ENCODE measurements around the gene DMD.

The DMD gene

DNA sequence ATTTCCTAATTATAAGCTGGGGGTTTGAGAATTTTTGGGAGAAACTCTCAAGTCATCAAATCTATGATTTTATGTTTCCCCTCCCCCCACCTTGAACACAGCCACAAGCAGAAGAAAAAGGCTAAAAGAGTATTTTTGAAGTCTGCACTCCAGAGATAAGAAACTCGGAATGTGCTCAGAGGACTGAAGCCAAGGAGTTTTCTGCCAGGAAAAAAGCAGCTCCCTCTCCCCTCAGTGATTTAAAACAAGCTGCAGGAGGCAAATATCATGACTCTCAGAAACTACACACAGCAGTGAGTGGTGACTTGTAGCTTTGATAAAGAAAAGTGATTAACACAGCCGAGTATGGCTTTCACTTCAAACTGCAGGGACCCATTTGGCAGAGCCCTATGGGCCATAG lies 1339.3 kb downstream of the DMD start:
- peaks cover 11% of the 10 kb centered on the region for H3K9me3 Mint-ChIP-seq
- no peak overlapping the region for H3K4me3 Mint-ChIP-seq
- ATAC-seq (replicated peaks; ENCODE audit: extremely low read depth, poor library complexity, severe bottlenecking) (no peak), DNase-seq (ENCODE audit: low spot score in 2 of 2) (no peak)
- H3K4me1 Mint-ChIP-seq: no peaks in the 10 kb centered on the region
- no peak overlapping the region for H3K27ac Mint-ChIP-seq (ENCODE audit: low read depth)
- no peaks in the 10 kb centered on the region for H3K36me3 Mint-ChIP-seq (ENCODE audit: insufficient read depth)
- no peaks in the 10 kb centered on the region for H3K27me3 Mint-ChIP-seq

DNA sequence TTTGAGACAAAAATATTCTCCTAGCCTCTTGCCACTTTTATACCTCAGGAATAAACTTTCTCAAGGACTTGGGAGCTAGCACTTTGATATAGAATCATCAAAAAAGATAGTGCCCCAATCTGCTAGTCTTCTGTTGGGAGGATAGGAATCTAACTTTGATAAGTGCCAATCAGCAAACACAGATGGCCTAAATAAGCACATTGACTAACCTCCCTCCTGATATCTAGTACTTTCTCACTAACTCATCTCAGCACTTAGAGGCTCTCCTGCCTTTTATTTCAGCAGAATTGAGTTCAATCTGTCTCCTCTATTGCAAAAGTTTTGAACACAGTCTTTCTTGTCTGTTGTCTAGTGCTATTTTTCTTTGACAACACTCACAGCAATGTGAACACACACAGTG lies 1341.1 kb downstream of the DMD start:
- no peak for ATAC-seq (replicated peaks; ENCODE audit: extremely low read depth, poor library complexity, severe bottlenecking)
- peaks cover 15% of the 10 kb centered on the region for H3K9me3 Mint-ChIP-seq
- H3K36me3 Mint-ChIP-seq (ENCODE audit: insufficient read depth): no peaks in the 10 kb centered on the region
- H3K4me1 Mint-ChIP-seq: no peaks in the 10 kb centered on the region
- H3K4me3 Mint-ChIP-seq: no peak overlapping the region
- DNase-seq (ENCODE audit: low spot score in 2 of 2): no peak
- no peaks in the 10 kb centered on the region for H3K27me3 Mint-ChIP-seq
- H3K27ac Mint-ChIP-seq (ENCODE audit: low read depth): no peak overlapping the region

DNA sequence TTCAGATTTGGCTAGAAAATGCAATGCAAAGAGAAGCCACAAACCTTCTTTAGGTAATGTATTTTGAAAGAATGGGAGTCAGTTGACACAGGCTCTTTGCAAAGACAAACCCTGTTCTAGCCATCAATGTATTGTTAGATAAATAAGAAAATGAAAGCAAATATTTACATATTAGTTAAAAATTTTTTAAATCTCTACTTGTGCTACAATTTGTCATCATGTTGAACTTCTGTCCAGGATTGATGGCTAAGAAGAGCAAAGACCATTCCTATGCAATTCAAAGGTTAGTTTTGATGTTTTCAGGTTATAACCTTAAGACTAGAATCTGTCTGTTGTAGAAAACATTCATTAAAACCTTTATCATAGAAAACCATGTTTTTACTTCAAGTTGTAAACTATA lies 1350.7 kb downstream of the DMD start:
- no peak for DNase-seq (ENCODE audit: low spot score in 2 of 2)
- ATAC-seq (replicated peaks; ENCODE audit: extremely low read depth, poor library complexity, severe bottlenecking): no peak
- H3K4me3 Mint-ChIP-seq: no peak overlapping the region

DNA sequence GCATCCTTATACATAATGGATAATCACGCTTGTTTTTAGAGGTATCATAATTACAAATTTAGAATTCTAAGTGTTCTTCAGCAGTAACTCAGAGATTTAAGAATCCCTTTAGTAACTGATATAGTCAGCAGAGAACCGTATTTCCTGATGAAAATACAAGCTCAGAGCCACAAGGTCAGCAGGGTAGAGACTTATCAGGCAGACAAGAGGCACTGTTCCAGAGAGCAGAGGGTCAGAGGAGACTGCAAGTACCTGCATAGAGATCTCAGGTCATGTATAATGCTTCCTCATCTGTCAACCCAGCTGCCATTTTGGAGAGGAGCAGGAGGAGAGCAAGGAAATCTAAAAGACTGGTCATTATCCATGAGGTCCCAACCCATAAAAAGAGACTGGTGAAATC lies 1352.4 kb downstream of the DMD start:
- Mint-ChIP-seq H3K4me3 (no peak overlapping the region), H3K27me3 (no peaks in the 10 kb centered on the region), H3K4me1 (no peaks in the 10 kb centered on the region), H3K9me3 (no peaks in the 10 kb centered on the region), H3K27ac (ENCODE audit: low read depth) (no peak overlapping the region), H3K36me3 (ENCODE audit: insufficient read depth) (no peaks in the 10 kb centered on the region)
- DNase-seq (ENCODE audit: low spot score in 2 of 2) (no peak), ATAC-seq (replicated peaks; ENCODE audit: extremely low read depth, poor library complexity, severe bottlenecking) (no peak)

More for the DNA sequence above, 1350.7 kb downstream of the DMD start:
- H3K27ac Mint-ChIP-seq (ENCODE audit: low read depth): no peak overlapping the region
- H3K36me3 Mint-ChIP-seq (ENCODE audit: insufficient read depth): no peaks in the 10 kb centered on the region
- no peaks in the 10 kb centered on the region for H3K9me3 Mint-ChIP-seq
- H3K27me3 Mint-ChIP-seq: no peaks in the 10 kb centered on the region
- no peaks in the 10 kb centered on the region for H3K4me1 Mint-ChIP-seq

DNA sequence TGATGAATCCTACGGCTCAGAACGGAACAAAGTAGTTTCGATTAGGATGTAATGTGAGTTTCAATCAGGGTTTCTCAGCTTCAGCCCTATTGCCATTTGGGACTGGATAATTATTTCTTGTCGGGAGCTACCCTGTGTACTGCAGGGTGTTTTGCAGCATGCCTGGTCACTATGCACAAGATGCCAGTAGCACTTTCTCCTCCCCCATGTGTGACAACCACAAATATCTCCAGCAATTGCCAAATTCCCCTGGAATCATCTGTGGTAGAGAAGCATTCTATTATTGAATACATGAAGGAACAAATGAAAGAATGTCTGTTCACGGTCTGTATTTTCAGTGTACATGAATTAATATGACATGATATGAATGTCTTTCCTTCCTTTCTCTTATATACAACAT lies 1356.6 kb downstream of the DMD start:
- Mint-ChIP-seq H3K9me3 (peaks cover 8% of the 10 kb centered on the region), H3K4me1 (no peaks in the 10 kb centered on the region), H3K4me3 (no peak overlapping the region), H3K36me3 (ENCODE audit: insufficient read depth) (no peaks in the 10 kb centered on the region), H3K27me3 (no peaks in the 10 kb centered on the region), H3K27ac (ENCODE audit: low read depth) (no peak overlapping the region)
- DNase-seq (ENCODE audit: low spot score in 2 of 2) (no peak), ATAC-seq (replicated peaks; ENCODE audit: extremely low read depth, poor library complexity, severe bottlenecking) (no peak)

DNA sequence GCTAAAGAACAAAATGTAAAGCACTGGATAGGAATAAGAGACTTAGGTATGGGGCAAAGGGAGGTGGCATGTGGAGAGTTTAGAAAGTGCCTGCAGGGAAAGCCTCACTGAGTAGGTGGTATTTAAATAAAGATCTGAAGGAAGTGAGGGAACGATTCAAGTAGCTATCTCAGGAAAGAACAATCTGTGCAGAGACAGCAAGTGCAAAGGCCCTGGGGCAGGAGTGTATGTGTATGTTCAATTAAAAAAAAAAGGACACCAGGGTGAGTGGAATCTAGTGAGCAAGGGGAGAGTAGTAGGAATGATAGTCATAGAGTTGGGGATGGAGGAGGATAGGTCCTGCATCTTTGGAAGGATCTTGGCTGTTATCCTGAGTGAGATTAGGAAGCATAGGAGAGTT lies 1359.6 kb downstream of the DMD start:
- ATAC-seq (replicated peaks; ENCODE audit: extremely low read depth, poor library complexity, severe bottlenecking): no peak
- no peaks in the 10 kb centered on the region for H3K27me3 Mint-ChIP-seq
- H3K9me3 Mint-ChIP-seq: peaks cover 8% of the 10 kb centered on the region
- H3K4me1 Mint-ChIP-seq: no peaks in the 10 kb centered on the region
- no peak overlapping the region for H3K27ac Mint-ChIP-seq (ENCODE audit: low read depth)
- no peak for DNase-seq (ENCODE audit: low spot score in 2 of 2)
- no peaks in the 10 kb centered on the region for H3K36me3 Mint-ChIP-seq (ENCODE audit: insufficient read depth)
- no peak overlapping the region for H3K4me3 Mint-ChIP-seq

DNA sequence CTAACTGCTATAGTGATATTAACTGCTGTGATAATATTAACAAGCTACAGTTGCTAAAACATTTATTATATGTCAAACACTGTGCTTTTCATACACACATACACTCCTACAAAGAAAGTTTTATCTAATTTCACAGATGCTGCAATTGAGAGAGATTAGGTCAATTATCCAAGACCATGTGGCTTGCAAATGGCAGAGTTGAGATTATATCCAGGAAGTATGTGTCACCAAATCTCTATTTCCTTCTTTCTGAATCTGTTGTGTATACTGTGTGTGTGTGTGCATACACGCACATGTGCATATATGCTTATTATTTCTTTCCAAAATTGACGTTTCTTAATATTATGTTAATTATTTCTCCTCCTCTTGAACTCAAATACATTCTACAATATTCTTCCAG lies 1363.6 kb downstream of the DMD start:
- Mint-ChIP-seq H3K4me1 (no peaks in the 10 kb centered on the region), H3K36me3 (ENCODE audit: insufficient read depth) (no peaks in the 10 kb centered on the region), H3K4me3 (no peak overlapping the region), H3K27me3 (no peaks in the 10 kb centered on the region), H3K27ac (ENCODE audit: low read depth) (no peak overlapping the region), H3K9me3 (peaks cover 13% of the 10 kb centered on the region)
- ATAC-seq (replicated peaks; ENCODE audit: extremely low read depth, poor library complexity, severe bottlenecking) (no peak), DNase-seq (ENCODE audit: low spot score in 2 of 2) (no peak)

DNA sequence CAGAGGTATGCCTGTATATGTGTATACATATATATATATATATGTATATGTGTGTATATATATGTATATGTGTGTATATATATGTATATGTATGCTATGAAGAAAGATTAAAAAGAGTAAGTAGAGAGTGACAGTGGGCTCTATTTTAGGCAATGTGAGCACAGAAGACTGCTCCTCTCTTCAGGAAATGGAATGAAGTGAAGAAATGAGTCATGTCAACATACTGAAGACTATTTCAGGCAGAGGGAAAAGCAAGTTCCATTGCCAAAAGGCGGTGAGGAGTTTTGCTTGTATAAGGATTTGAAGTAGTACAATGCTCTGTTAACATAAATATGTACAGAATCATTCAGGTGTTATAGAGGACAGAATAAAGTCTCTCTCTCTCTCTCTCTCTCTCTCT lies 1366.3 kb downstream of the DMD start:
- H3K4me3 Mint-ChIP-seq: no peak overlapping the region
- H3K4me1 Mint-ChIP-seq: no peaks in the 10 kb centered on the region
- H3K27me3 Mint-ChIP-seq: no peaks in the 10 kb centered on the region
- no peak overlapping the region for H3K27ac Mint-ChIP-seq (ENCODE audit: low read depth)
- ATAC-seq (replicated peaks; ENCODE audit: extremely low read depth, poor library complexity, severe bottlenecking) (no peak), DNase-seq (ENCODE audit: low spot score in 2 of 2) (no peak)
- no peaks in the 10 kb centered on the region for H3K36me3 Mint-ChIP-seq (ENCODE audit: insufficient read depth)
- H3K9me3 Mint-ChIP-seq: peaks cover 5% of the 10 kb centered on the region

DNA sequence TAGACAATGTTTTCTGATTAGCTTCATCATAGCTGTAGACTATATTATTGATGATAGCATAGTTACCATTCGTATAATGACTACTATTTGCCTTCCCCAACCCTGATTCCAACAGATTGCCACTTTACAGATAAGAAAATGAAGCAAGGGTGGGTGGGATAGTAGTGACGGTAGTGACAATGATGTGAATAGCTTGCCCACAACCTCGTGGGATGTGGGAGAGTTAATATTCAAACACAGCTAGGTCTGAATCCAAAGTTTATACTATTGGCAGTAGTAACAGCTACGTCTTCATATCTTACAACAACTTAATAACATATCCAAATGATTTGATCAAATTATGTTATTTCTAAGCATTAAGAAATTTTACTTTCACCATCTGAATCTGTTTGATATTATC lies 1372.7 kb downstream of the DMD start:
- Mint-ChIP-seq H3K9me3 (no peaks in the 10 kb centered on the region), H3K27me3 (no peaks in the 10 kb centered on the region), H3K4me1 (no peaks in the 10 kb centered on the region), H3K4me3 (no peak overlapping the region), H3K27ac (ENCODE audit: low read depth) (no peak overlapping the region), H3K36me3 (ENCODE audit: insufficient read depth) (no peaks in the 10 kb centered on the region)
- ATAC-seq (replicated peaks; ENCODE audit: extremely low read depth, poor library complexity, severe bottlenecking) (no peak), DNase-seq (ENCODE audit: low spot score in 2 of 2) (no peak)

DNA sequence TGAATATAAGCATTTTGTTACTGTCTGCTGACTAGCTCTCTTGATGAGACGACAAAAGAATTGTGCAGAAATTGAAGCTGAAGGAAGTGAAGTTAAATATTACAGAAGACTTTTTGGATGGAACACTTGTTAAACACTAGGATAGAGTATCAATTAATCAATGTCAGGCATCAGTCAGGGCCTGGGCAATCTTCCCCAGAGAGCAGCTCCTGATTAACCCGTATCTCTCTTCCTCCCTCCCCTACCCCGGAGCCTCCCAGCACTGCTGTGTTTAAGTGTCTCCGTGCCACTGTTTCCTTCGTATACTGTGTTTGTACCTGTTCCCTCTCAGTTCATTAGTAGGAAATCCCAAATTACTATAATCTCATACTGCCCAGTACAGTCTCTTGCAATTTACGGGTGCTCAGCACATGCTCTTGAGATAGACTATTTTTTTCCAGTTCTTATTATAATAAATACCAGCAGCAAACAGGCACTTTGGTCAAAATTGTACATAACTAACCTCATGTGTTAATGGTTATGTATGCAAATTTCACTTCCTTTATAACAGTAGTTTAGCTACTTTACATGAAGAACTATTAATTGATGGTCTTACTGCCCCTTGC lies 1373.8 kb downstream of the DMD start:
- H3K9me3 Mint-ChIP-seq: no peaks in the 10 kb centered on the region
- DNase-seq (ENCODE audit: low spot score in 2 of 2) (no peak), ATAC-seq (replicated peaks; ENCODE audit: extremely low read depth, poor library complexity, severe bottlenecking) (no peak)
- H3K27ac Mint-ChIP-seq (ENCODE audit: low read depth): no peak overlapping the region
- H3K4me1 Mint-ChIP-seq: no peaks in the 10 kb centered on the region
- no peak overlapping the region for H3K4me3 Mint-ChIP-seq
- H3K27me3 Mint-ChIP-seq: no peaks in the 10 kb centered on the region
- no peaks in the 10 kb centered on the region for H3K36me3 Mint-ChIP-seq (ENCODE audit: insufficient read depth)

DNA sequence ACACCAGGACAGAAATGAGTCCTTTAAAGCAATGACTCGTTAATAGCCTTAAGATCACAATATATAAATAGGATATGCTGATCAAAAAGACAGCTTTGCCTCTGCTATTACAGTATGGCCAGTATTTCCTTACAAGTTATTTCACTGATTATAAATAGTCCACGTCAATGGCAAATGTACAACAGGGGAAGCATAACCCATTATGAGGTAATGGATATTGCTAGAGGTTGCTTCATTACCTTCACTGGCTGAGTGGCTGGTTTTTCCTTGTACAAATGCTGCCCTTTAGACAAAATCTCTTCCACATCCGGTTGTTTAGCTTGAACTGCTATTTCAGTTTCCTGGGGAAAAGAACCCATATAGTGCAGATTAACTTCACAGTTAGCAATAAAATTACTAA lies 1374.9 kb downstream of the DMD start:
- no peaks in the 10 kb centered on the region for H3K4me1 Mint-ChIP-seq
- no peak for ATAC-seq (replicated peaks; ENCODE audit: extremely low read depth, poor library complexity, severe bottlenecking)

DNA sequence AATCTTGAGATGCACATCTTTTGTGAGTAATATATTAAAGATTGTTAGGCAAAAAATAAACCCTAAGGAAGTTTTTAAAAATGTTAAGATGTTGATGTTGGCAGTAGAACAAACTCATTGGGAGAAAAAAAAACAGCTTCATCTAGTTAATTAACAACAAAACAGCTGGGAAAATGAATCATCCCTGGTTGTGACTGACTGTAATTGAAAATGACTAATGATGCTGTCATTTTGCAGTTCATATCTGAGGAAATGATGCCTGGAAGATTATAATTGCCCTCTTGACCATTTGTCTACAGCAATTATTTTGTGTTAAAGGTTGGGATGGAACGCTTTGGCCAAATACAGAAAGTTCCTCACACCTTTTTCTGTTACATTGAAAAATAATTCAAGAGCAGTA lies 1379.1 kb downstream of the DMD start:
- Mint-ChIP-seq H3K9me3 (no peaks in the 10 kb centered on the region), H3K4me1 (no peaks in the 10 kb centered on the region), H3K36me3 (ENCODE audit: insufficient read depth) (no peaks in the 10 kb centered on the region), H3K27ac (ENCODE audit: low read depth) (no peak overlapping the region), H3K4me3 (no peak overlapping the region), H3K27me3 (no peaks in the 10 kb centered on the region)
- ATAC-seq (replicated peaks; ENCODE audit: extremely low read depth, poor library complexity, severe bottlenecking) (no peak), DNase-seq (ENCODE audit: low spot score in 2 of 2) (no peak)

More for the DNA sequence above, 1374.9 kb downstream of the DMD start:
- Mint-ChIP-seq H3K36me3 (ENCODE audit: insufficient read depth) (no peaks in the 10 kb centered on the region), H3K4me3 (no peak overlapping the region), H3K27ac (ENCODE audit: low read depth) (no peak overlapping the region), H3K27me3 (no peaks in the 10 kb centered on the region), H3K9me3 (no peaks in the 10 kb centered on the region)
- no peak for DNase-seq (ENCODE audit: low spot score in 2 of 2)

DNA sequence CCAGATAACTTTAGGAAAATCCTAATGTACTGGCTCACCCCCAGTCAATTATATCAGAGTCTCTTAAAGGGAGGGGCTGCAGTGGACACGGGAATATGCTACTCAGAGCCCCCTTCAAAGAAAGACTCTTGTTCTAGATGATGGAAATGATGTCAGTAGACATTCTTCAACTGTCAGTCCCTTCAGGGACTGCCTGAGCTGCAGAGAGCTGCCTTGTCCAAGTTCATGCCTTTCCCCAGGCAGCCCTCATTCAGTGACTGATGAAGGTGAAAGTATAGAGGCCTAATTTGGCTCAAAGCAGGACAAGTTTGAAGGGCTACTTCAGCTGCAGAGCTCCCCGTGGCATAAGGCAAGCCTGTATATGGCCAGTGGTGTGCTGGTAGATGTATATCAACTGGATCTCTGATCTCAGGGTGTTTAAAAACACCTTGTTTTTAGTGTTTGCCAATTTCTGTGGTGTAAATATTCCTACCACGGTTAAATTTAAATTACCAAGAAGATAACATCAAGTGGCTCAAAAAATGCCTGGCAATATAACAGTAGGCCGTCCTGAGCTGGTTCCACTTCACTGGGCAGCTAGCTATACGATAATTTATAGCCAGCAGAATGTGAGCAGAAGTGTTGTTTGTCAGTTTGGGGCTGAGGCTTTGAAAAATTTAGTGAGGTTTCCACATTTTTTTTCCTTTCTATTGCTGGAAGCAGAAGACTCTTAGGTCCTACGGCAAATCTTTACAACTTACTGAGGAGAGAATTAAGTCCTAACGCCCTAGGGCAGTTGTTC lies 1390.7 kb downstream of the DMD start:
- DNase-seq (ENCODE audit: low spot score in 2 of 2) (no peak), ATAC-seq (replicated peaks; ENCODE audit: extremely low read depth, poor library complexity, severe bottlenecking) (no peak)
- Mint-ChIP-seq H3K36me3 (ENCODE audit: insufficient read depth) (no peaks in the 10 kb centered on the region), H3K27ac (ENCODE audit: low read depth) (no peak overlapping the region), H3K4me3 (no peak overlapping the region), H3K27me3 (no peaks in the 10 kb centered on the region), H3K9me3 (peaks cover 11% of the 10 kb centered on the region), H3K4me1 (no peaks in the 10 kb centered on the region)

All from central memory CD8-positive, alpha-beta T cell (primary cell).